PC-9 (cell line): Measurements from ENCODE around the gene PTPN9. TPM values are rescaled to one million over a fixed set of nuclear protein-coding genes. Genes with fewer than 3 reads are reported as not detected.
"Not testable (repeated sequence)": the region's sequence is repeated elsewhere in the genome, so short reads cannot be mapped to it uniquely, and the experiment has no call there.

ENCODE experiments used
- BruUV-seq: library from RNA; stranded (reverse); fragments of 400-500 nt; replicated peaks from 2 replicates; lab custom pipeline; 2021; lab: Mats Ljungman, UMichigan
- CTCF ChIA-PET: fragments of 300-600 bp; sonication (Branson Sonifier 250); formaldehyde crosslinking; loops from one replicate; lab custom pipeline; 2022; ENCODE audit warnings: antibody characterized with exemption; lab: Charles Lee
- POLR2A ChIA-PET: fragments of 300-600 bp; sonication (Branson Sonifier 250); formaldehyde crosslinking; loops from one replicate; lab custom pipeline; 2022; ENCODE audit warnings: antibody characterized with exemption; ENCODE audit not compliant: unreplicated experiment; lab: Charles Lee
- DNase-seq, 2 experiments: peaks; one replicate each; pipeline versions ENCODE4 v3.0.0 to v3.0.0-alpha.2; 2015 to 2022; ENCODE audit warnings: mixed read lengths in 1 of 2
- H2AFZ ChIP-seq: fragments of 200-600 bp; sonication (generic); 2 replicates; pipeline ENCODE4 v1.8.1; 2017; ENCODE audit warnings: antibody characterized with exemption
- H3F3A ChIP-seq: fragments of 200-600 bp; sonication (generic); 2 replicates; pipeline ENCODE4 v1.8.1; 2017; ENCODE audit warnings: antibody characterized with exemption, mild to moderate bottlenecking, low read depth; ENCODE audit not compliant: insufficient read depth
- H3K27ac ChIP-seq: fragments of 200-600 bp; sonication (generic); 2 replicates; pipeline ENCODE4 v1.6.1; 2016; ENCODE audit warnings: mixed run types
- H3K27me3 ChIP-seq: fragments of 200-600 bp; sonication (generic); 2 replicates; pipeline ENCODE4 v1.6.1; 2016; ENCODE audit warnings: low read depth, mixed run types; ENCODE audit not compliant: insufficient read depth
- H3K36me3 ChIP-seq: fragments of 200-600 bp; sonication (generic); 2 replicates; pipeline ENCODE4 v1.6.1; 2016; ENCODE audit warnings: low read depth, mixed run types
- H3K4me1 ChIP-seq: fragments of 200-600 bp; sonication (generic); replicated peaks from 2 replicates; pipeline ENCODE4 v1.6.1; 2016; ENCODE audit warnings: mixed run types; ENCODE audit not compliant: insufficient read depth
- H3K4me2 ChIP-seq: fragments of 200-600 bp; sonication (generic); 2 replicates; pipeline ENCODE4 v1.6.1; 2017; ENCODE audit warnings: mixed run types
- H3K4me3 ChIP-seq: fragments of 200-600 bp; sonication (generic); 2 replicates; pipeline ENCODE4 v1.6.1; 2016; ENCODE audit warnings: mixed run types
- H3K79me2 ChIP-seq: fragments of 200-600 bp; sonication (generic); 2 replicates; pipeline ENCODE4 v1.6.1; 2017; ENCODE audit warnings: low read depth, mixed run types
- H3K9me2 ChIP-seq: fragments of 200-600 bp; sonication (generic); 2 replicates; pipeline ENCODE4 v1.8.1; 2017; ENCODE audit warnings: mild to moderate bottlenecking; ENCODE audit not compliant: insufficient read depth
- H3K9me3 ChIP-seq: fragments of 200-600 bp; sonication (generic); 2 replicates; pipeline ENCODE4 v1.8.1; 2016; ENCODE audit warnings: low read depth; ENCODE audit not compliant: insufficient read depth
- H4K20me1 ChIP-seq: fragments of 200-600 bp; sonication (generic); 2 replicates; pipeline ENCODE4 v1.8.1; 2017; ENCODE audit not compliant: insufficient read depth
- CTCF ChIP-seq: fragments of 200-600 bp; sonication (generic); conservative IDR thresholded peaks from 2 replicates; pipeline ENCODE4 v1.6.1; 2017; ENCODE audit warnings: mixed run types, antibody characterized with exemption, mild to moderate bottlenecking, moderate library complexity
- EZH2 ChIP-seq: fragments of 200-600 bp; sonication (generic); IDR thresholded peaks from 2 replicates; pipeline ENCODE4 v1.8.0; 2017; ENCODE audit warnings: antibody characterized with exemption, low read depth
- intact Hi-C: fragments of 100-400 bp; cut with micrococcal nuclease; formaldehyde crosslinking; loops from one replicate; pipeline ENCODE4 v1.10.0; 2022; ENCODE audit not compliant: unreplicated experiment
- total RNA-seq: library from RNA; stranded (reverse); gene quantifications from 2 replicates; pipeline ENCODE4 v1.2.3, GENCODE V29; 2021

Gene PTPN9
- total RNA-seq, 1 experiment from 2014 or later: 22.4 TPM

GRCh38 chr15:75558955-75559354 lies 20.2 kb downstream of the PTPN9 start:
- H3K4me3 ChIP-seq, H3K9me3 ChIP-seq, H4K20me1 ChIP-seq, H3F3A ChIP-seq, H3K27ac ChIP-seq, H3K9me2 ChIP-seq, H3K4me1 ChIP-seq, POLR2A ChIA-PET, H3K36me3 ChIP-seq, H3K79me2 ChIP-seq, H3K4me2 ChIP-seq, DNase-seq, H2AFZ ChIP-seq, H3K27me3 ChIP-seq, intact Hi-C loops, BruUV-seq, CTCF ChIA-PET: not testable (repeated sequence)

DNA sequence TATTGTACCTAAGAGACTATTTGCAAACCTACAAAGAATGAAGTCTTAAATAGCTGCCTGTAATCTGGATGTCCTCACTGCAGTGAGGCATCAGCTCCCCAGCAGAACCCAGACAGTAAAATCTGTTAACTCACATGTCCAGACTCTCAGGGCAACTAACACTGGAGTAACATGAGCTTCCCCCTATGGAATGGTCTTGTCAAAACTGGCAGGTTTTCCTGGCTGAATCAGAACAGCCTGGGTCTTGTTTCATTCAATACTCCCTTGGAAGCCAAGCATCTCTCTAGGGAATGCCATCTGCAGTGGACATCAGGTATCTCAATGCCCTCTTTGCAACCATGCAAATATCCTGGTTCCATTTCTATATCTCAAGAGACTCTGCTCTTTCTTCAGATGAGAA lies 24.4 kb downstream of the PTPN9 start:
- intact Hi-C loops: no loop called here
- Histone ChIP-seq H3K79me2 (peaks cover 5% of the 10 kb centered on the region; the same call in 1 of the 2 replicates), H2AFZ (no peak overlapping the region), H3K4me2 (no peak overlapping the region), H3K4me1 (no peaks in the 10 kb centered on the region), H3K4me3 (no peak overlapping the region), H3K27me3 (no peaks in the 10 kb centered on the region), H3K9me3 (no peaks in the 10 kb centered on the region), H4K20me1 (no peaks in the 10 kb centered on the region), H3F3A (no peaks in the 10 kb centered on the region), H3K36me3 (no peaks in the 10 kb centered on the region), H3K27ac (no peak overlapping the region), H3K9me2 (no peaks in the 10 kb centered on the region)
- no peak for DNase-seq
- ChIA-PET POLR2A (no interaction called here), CTCF (no interaction called here)
- TF ChIP-seq EZH2 (no peak), CTCF (no peak)
- no TSS peak for BruUV-seq

GRCh38 chr15:75553659-75554058 lies 25.5 kb downstream of the PTPN9 start:
- peaks cover 11% of the 10 kb centered on the region; the same call in 1 of the 2 replicates for H3K79me2 ChIP-seq
- H3F3A ChIP-seq: no peaks in the 10 kb centered on the region
- no peak for DNase-seq
- no peak overlapping the region for H3K4me2 ChIP-seq
- intact Hi-C loops: no loop called here
- H3K27me3 ChIP-seq: no peaks in the 10 kb centered on the region
- H3K36me3 ChIP-seq: no peaks in the 10 kb centered on the region
- H3K9me3 ChIP-seq: no peaks in the 10 kb centered on the region
- H3K27ac ChIP-seq: no peak overlapping the region
- TF ChIP-seq EZH2 (no peak), CTCF (no peak)
- H2AFZ ChIP-seq: no peak overlapping the region
- no peaks in the 10 kb centered on the region for H3K9me2 ChIP-seq
- ChIA-PET CTCF (no interaction called here), POLR2A (no interaction called here)
- H3K4me1 ChIP-seq: no peaks in the 10 kb centered on the region
- H3K4me3 ChIP-seq: no peak overlapping the region
- no peaks in the 10 kb centered on the region for H4K20me1 ChIP-seq
- BruUV-seq: no TSS peak

GRCh38 chr15:75551091-75551490 lies 28.0 kb downstream of the PTPN9 start:
- Histone ChIP-seq H2AFZ (no peak overlapping the region), H3K36me3 (no peaks in the 10 kb centered on the region), H3K4me1 (no peaks in the 10 kb centered on the region), H3K79me2 (peaks cover 11% of the 10 kb centered on the region; the same call in 1 of the 2 replicates), H3K27ac (no peak overlapping the region), H3K27me3 (no peaks in the 10 kb centered on the region), H3F3A (no peaks in the 10 kb centered on the region), H3K9me3 (no peaks in the 10 kb centered on the region), H4K20me1 (no peaks in the 10 kb centered on the region), H3K9me2 (no peaks in the 10 kb centered on the region), H3K4me2 (no peak overlapping the region), H3K4me3 (no peak overlapping the region)
- POLR2A ChIA-PET: no interaction called here
- no TSS peak for BruUV-seq
- intact Hi-C loops: no loop called here
- CTCF ChIA-PET: no interaction called here
- no peak for DNase-seq
- TF ChIP-seq CTCF (no peak), EZH2 (no peak)
